ENCODE measurements around the gene FAM174C.

- TF ChIP-seq CTCF (conservative IDR thresholded peaks at IDR 0.05; ENCODE audit: low read length) = no peak
- no peak for TF ChIP-seq EZH2phosphoT487 (IDR thresholded peaks at IDR 0.05; ENCODE audit: borderline replicate concordance)
Measured at GRCh38 chr19:1284293-1284978, 9.1 kb downstream of the FAM174C start.

Measured in Loucy (cell line).